Sigmoid colon (tissue), 7 donors: Measurements from ENCODE around the gene PIGB. TPM values are rescaled to one million over a fixed set of nuclear protein-coding genes. Genes with fewer than 3 reads are reported as not detected.

Experiments
- DNase-seq: peaks from one replicate; pipeline ENCODE4 v3.0.0-alpha.2; 2019
- H3K27ac ChIP-seq, 4 donors: fragments of 200-600 bp; sonication (generic); one replicate each; pipeline ENCODE4 v1.5.1; 2016 to 2019; ENCODE audit warnings: mild to moderate bottlenecking in 1 of 4
- H3K27me3 ChIP-seq, 3 donors: fragments of 200-600 bp; sonication (generic); one replicate each; pipeline ENCODE4 v1.5.1; 2019; ENCODE audit warnings: mild to moderate bottlenecking in 1 of 3
- H3K36me3 ChIP-seq, 4 donors: fragments of 200-600 bp; sonication (generic); one replicate each; pipeline ENCODE4 v1.5.1; 2016 to 2019
- H3K4me1 ChIP-seq, 4 donors: fragments of 200-600 bp; sonication (generic); one replicate each; pipeline ENCODE4 v1.5.1; 2017 to 2019
- H3K4me3 ChIP-seq, 4 donors: fragments of 200-600 bp; sonication (generic); one replicate each; pipeline ENCODE4 v1.5.1; 2017 to 2019; ENCODE audit warnings: mild to moderate bottlenecking in 2 of 4, moderate library complexity in 1 of 4
- H3K9me3 ChIP-seq, 4 donors: fragments of 200-600 bp in 3 of 4; sonication (generic) in 3 of 4; one replicate each; pipeline versions ENCODE4 v1.5.1 to v1.6.1; 2013 to 2019
- CTCF ChIP-seq, 4 experiments: fragments of 450-650 bp in 3 of 4; fragments of 200-600 bp in 1 of 4; IDR thresholded peaks; one replicate each; pipeline ENCODE4 v1.5.1; 2016 to 2019; ENCODE audit warnings: antibody characterized with exemption in 4 of 4, mild to moderate bottlenecking in 3 of 4, moderate library complexity in 2 of 4
- EP300 ChIP-seq, 4 donors: sonication (generic); formaldehyde crosslinking; IDR thresholded peaks; one replicate each; pipeline ENCODE4 v1.6.1; 2017; ENCODE audit warnings: antibody characterized with exemption in 4 of 4
- POLR2A ChIP-seq, 2 donors: fragments of 450-650 bp; IDR thresholded peaks; one replicate each; pipeline ENCODE4 v1.6.1; 2016; ENCODE audit warnings: antibody characterized with exemption in 2 of 2, mild to moderate bottlenecking in 2 of 2, moderate library complexity in 2 of 2
- POLR2AphosphoS5 ChIP-seq, 4 donors: sonication (generic); formaldehyde crosslinking; IDR thresholded peaks; one replicate each; pipeline ENCODE4 v1.6.1; 2017; ENCODE audit warnings: antibody characterized with exemption in 4 of 4
- WGBS, 2 donors: extraction: QIAGEN DNeasy Blood & Tissue Kit; methylation state at CpG; one replicate each; pipeline ENCODE4 v1.1.7; 2013; 5-methylcytosine and 5-hydroxymethylcytosine counted together
- intact Hi-C: fragments of 100-400 bp; cut with DNase I; formaldehyde crosslinking; loops from one replicate; pipeline ENCODE4 v1.15.1; 2023
- polyA plus RNA-seq, 3 donors: library from polyadenylated mRNA; stranded (reverse); fragments of 200-250 nt; gene quantifications; one replicate each; pipeline ENCODE4 v1.2.3, GENCODE V29; 2013
- total RNA-seq, 4 donors: library from RNA; depleted of rRNA; stranded (reverse); fragments of >200 nt; gene quantifications; one replicate each; pipeline ENCODE4 v1.1.0, GENCODE V29; 2016
- donor health status: healthy with polysubstance abuse.
- donor health status: Bipolar disorder and iron deficiency.
- donor health status: healthy.

PIGB gene
- total and polyA plus RNA-seq, 7 donors: 3.9 to 13.6 (median 6.3) TPM

- no peaks in the 10 kb centered on the region for H3K9me3 ChIP-seq
- H3K27ac ChIP-seq: no peak overlapping the region
- 90 to 93% methylated on average over 5 of the region's 5 CpGs for WGBS, 2 donors
- no peak for TF ChIP-seq EP300 (IDR thresholded peaks at IDR 0.05)
- TF ChIP-seq POLR2AphosphoS5 (IDR thresholded peaks at IDR 0.05): no peak
- no peak for TF ChIP-seq CTCF (IDR thresholded peaks at IDR 0.05)
- TF ChIP-seq POLR2A (IDR thresholded peaks at IDR 0.05): no peak
- H3K27me3 ChIP-seq: no peaks in the 10 kb centered on the region
- peaks cover 0 to 29% (median 21%) of the 10 kb centered on the region in 4 donors for H3K4me1 ChIP-seq
- no peak for DNase-seq
- intact Hi-C loops: no loop called here
- no peak overlapping the region for H3K4me3 ChIP-seq
- peaks cover 0 to 1% (median 0%) of the 10 kb centered on the region in 4 donors for H3K36me3 ChIP-seq
These were observed 3.4 kb downstream of the PIGB start for GRCh38 chr15:55322467-55322866.

- TF ChIP-seq POLR2A (IDR thresholded peaks at IDR 0.05) (no peak), CTCF (IDR thresholded peaks at IDR 0.05) (no peak), EP300 (IDR thresholded peaks at IDR 0.05) (no peak), POLR2AphosphoS5 (IDR thresholded peaks at IDR 0.05) (no peak)
- no peaks in the 10 kb centered on the region for H3K4me1 ChIP-seq
- H3K27me3 ChIP-seq: no peaks in the 10 kb centered on the region
- intact Hi-C loops: no loop called here
- H3K27ac ChIP-seq: no peak overlapping the region
- WGBS, 2 donors: 79 to 83% methylated on average over 1 of the region's 1 CpG
- DNase-seq: no peak
- peaks cover 0 to 35% (median 0%) of the 10 kb centered on the region in 4 donors for H3K36me3 ChIP-seq
- H3K9me3 ChIP-seq: no peaks in the 10 kb centered on the region
- no peak overlapping the region for H3K4me3 ChIP-seq
These were observed 8.4 kb downstream of the PIGB start for GRCh38 chr15:55327387-55327786.

- TF ChIP-seq EP300 (IDR thresholded peaks at IDR 0.05) (no peak), POLR2AphosphoS5 (IDR thresholded peaks at IDR 0.05) (no peak), POLR2A (IDR thresholded peaks at IDR 0.05) (no peak), CTCF (IDR thresholded peaks at IDR 0.05) (no peak)
- DNase-seq: no peak
These were observed 15.3 kb downstream of the PIGB start for GRCh38 chr15:55334371-55334770.

GRCh38 chr15:55334997-55335396 is 16.0 kb downstream of the PIGB start:
- WGBS, 2 donors: 94 to 99% methylated on average over 1 of the region's 1 CpG
- no peak for TF ChIP-seq POLR2A (IDR thresholded peaks at IDR 0.05)
- TF ChIP-seq EP300 (IDR thresholded peaks at IDR 0.05): no peak
- TF ChIP-seq POLR2AphosphoS5 (IDR thresholded peaks at IDR 0.05): no peak
- TF ChIP-seq CTCF (IDR thresholded peaks at IDR 0.05): no peak
- H3K36me3 ChIP-seq: peaks cover 0 to 88% (median 6%) of the 10 kb centered on the region in 4 donors

More at GRCh38 chr15:55334371-55334770, 15.3 kb downstream of the PIGB start:
- WGBS, 2 donors: 94% methylated on average over 5 of the region's 5 CpGs
- Histone ChIP-seq H3K4me1 (no peaks in the 10 kb centered on the region), H3K9me3 (no peaks in the 10 kb centered on the region), H3K36me3 (peaks cover 0 to 85% (median 6%) of the 10 kb centered on the region in 4 donors), H3K4me3 (no peak overlapping the region), H3K27me3 (no peaks in the 10 kb centered on the region), H3K27ac (no peak overlapping the region)
- intact Hi-C loops: no loop called here

GRCh38 chr15:55337160-55337559 is 18.1 kb downstream of the PIGB start:
- 100% methylated on average over 1 of the region's 1 CpG for WGBS, 2 donors
- peaks cover 0 to 75% (median 6%) of the 10 kb centered on the region in 4 donors for H3K36me3 ChIP-seq

More at GRCh38 chr15:55334997-55335396, 16.0 kb downstream of the PIGB start:
- H3K27me3 ChIP-seq: no peaks in the 10 kb centered on the region
- no peak overlapping the region for H3K4me3 ChIP-seq
- intact Hi-C loops: no loop called here
- no peaks in the 10 kb centered on the region for H3K9me3 ChIP-seq
- DNase-seq: no peak
- no peaks in the 10 kb centered on the region for H3K4me1 ChIP-seq
- H3K27ac ChIP-seq: no peak overlapping the region

More at GRCh38 chr15:55337160-55337559, 18.1 kb downstream of the PIGB start:
- H3K4me3 ChIP-seq: no peak overlapping the region
- intact Hi-C loops: no loop called here
- TF ChIP-seq EP300 (IDR thresholded peaks at IDR 0.05) (no peak), POLR2A (IDR thresholded peaks at IDR 0.05) (no peak), POLR2AphosphoS5 (IDR thresholded peaks at IDR 0.05) (no peak), CTCF (IDR thresholded peaks at IDR 0.05) (no peak)
- H3K27ac ChIP-seq: no peak overlapping the region
- no peaks in the 10 kb centered on the region for H3K27me3 ChIP-seq
- no peaks in the 10 kb centered on the region for H3K4me1 ChIP-seq
- no peak for DNase-seq
- H3K9me3 ChIP-seq: no peaks in the 10 kb centered on the region
